Measurements from ENCODE around the gene TAF1L.
A peak's percentile ranks its signal among the peaks of the same experiment; 100 is the strongest.
"Not testable (repeated sequence)": the region's sequence is repeated elsewhere in the genome, so short reads cannot be mapped to it uniquely, and the experiment has no call there.

Gene TAF1L

GRCh38 chr9:32635362-32635761 lies at the start of gene TAF1L:
TAF1L (minus strand) TSS chr9:32635669; CDS start chr9:32635579, 90 bp downstream.
- DNase-seq: no peak

GRCh38 chr9:32681751-32682150 lies 46.3 kb upstream of the TAF1L start:
- DNase-seq: no peak

DNA sequence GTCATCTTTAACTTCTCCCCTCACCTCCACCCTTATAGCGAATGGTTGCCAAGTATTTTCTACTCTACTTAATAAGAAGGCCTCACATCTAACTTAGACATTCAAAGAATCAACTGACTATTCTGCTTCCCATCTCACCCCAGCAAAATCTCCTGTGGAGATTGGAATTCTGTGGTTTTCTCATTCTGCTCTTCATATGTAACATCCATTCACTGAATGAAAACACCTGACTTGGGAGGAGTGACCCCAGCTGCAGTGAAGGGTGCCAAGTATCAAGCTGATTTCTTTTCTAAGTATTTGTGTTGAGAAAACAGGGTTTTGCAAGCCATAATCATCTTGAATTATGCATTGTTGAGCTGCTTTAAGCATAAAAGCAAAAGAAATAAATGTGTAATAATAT lies 42.5 kb upstream of the TAF1L start:
- DNase-seq: no peak

GRCh38 chr9:32672469-32672868 lies 37.0 kb upstream of the TAF1L start:
- no peak for DNase-seq

GRCh38 chr9:32671333-32671732 lies 35.9 kb upstream of the TAF1L start:
- DNase-seq: no peak

- no peak for DNase-seq
Measured at GRCh38 chr9:32665101-32665500, 29.6 kb upstream of the TAF1L start.

DNA sequence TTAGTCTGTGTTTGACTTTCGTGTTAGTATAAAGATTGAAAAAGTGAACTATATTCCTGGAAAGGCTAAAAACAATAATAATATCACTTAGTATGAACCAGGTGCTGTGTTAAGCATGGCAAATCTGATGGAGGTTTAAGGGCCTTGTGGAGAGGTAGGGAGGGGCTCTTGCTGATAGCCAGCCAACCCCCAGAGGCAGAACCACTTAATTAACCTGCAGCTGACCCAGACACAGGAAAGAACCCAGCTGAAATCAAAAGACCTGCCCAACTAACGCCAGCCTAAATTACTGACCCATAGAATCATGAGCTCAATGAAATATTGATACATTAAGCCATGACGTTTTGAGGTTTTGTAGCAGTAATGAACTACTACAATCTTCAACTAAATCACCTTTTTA lies 28.3 kb upstream of the TAF1L start:
- DNase-seq: no peak

GRCh38 chr9:32647671-32648070 lies 12.2 kb upstream of the TAF1L start:
- DNase-seq: no peak

DNA sequence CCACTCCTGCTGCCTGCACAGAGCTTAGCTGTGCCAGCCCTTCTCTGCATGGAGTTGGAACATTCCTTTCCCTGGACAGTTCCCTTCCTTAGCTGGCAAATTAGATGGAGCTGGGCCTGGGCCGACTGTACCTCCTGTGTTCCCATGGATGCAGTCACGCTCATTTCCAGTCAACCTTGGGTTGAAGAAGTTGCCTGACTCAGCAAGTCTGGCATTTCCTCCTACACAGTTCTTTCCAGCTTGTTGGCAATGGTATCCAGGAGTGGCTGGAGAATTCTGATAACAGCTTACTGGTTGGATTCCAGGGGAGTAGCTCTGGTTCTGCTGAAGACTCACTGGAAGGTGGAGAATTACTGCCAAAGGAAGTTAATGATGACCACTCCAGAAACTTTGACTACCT lies 9.2 kb upstream of the TAF1L start:
- DNase-seq: no peak

GRCh38 chr9:32633151-32633550 lies 2.3 kb downstream of the TAF1L start:
- not testable (repeated sequence) for DNase-seq

- no peak for DNase-seq
Measured at GRCh38 chr9:32631991-32632390, 3.5 kb downstream of the TAF1L start.

DNA sequence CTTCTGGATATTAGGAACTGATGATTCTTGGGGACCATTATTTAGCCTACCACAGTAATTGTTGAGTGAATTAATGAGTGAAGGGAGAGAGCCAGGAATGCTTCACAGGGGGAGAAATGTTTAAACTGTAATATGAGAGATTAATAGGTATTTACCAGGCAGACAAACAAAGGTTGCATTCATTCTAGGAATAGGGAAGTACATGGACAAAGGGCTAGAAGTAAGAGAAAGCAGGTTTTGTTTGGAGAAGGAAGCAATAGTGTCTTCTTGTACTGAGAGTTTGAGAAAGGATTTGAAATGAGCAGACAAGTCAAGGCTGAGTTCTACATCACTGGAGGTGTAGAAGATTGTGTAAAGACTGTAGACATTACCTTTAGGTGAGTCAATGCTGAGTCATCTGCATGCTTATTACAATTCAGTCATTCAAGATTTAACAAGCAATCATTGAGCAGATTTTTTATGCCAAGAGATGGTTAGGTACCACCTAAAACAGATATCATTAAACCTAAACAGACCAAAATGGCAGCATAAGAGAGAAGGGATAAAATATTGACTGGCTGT lies 8.0 kb downstream of the TAF1L start:
- DNase-seq: no peak

- DNase-seq: no peak
Measured at GRCh38 chr9:32625320-32625719, 10.1 kb downstream of the TAF1L start.

DNA sequence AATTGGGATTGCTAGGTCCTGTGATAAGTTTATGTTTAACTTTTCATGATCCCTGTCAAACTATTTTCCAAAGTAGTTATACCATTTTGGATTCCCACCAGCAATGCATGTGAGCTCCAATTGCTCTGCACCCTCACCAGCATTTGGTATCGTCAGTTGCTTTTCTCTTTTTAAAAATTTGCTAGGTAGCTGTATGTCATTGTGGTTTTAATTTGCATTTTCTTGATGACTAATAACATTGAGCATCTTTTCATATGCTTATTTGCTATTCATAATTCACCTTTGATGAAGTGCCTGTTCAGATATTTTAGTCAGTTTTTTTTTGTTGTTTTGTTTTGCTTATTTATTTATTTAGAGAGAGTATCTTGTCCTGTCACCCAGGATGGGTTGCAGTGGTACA lies 12.5 kb downstream of the TAF1L start:
- DNase-seq: no peak

- DNase-seq: no peak
Measured at GRCh38 chr9:32618261-32618660, 17.2 kb downstream of the TAF1L start.

DNA sequence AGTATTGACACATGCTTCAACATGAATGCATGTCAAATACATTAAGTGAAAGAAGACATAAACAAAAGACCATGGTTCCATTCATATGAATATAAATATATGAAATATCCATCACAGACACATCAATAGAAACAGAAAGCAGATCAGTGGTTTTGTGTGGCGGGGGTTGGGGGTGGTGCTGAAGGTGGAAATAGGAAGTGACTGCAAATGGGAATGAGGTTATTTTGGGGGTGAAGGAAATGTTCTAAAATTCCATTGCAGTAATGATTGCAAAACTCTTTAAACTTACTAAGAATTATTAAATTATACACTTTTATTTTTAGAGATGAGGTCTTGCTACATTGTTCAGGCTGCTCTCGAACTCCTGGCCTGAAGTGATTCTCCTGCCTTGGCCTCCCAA lies 28.7 kb downstream of the TAF1L start:
- no peak for DNase-seq

- DNase-seq: no peak
Measured at GRCh38 chr9:32603914-32604852, 31.3 kb downstream of the TAF1L start.

GRCh38 chr9:32599021-32599420 lies 36.4 kb downstream of the TAF1L start:
- not testable (repeated sequence) for DNase-seq

- DNase-seq: no peak
Measured at GRCh38 chr9:32596936-32597335, 38.5 kb downstream of the TAF1L start.

GRCh38 chr9:32596096-32596865 lies 39.2 kb downstream of the TAF1L start:
- DNase-seq: peak; percentile 38

- no peak for DNase-seq
Measured at GRCh38 chr9:32590898-32591297, 44.6 kb downstream of the TAF1L start.

GRCh38 chr9:32590476-32590875 lies 45.0 kb downstream of the TAF1L start:
- no peak for DNase-seq

DNA sequence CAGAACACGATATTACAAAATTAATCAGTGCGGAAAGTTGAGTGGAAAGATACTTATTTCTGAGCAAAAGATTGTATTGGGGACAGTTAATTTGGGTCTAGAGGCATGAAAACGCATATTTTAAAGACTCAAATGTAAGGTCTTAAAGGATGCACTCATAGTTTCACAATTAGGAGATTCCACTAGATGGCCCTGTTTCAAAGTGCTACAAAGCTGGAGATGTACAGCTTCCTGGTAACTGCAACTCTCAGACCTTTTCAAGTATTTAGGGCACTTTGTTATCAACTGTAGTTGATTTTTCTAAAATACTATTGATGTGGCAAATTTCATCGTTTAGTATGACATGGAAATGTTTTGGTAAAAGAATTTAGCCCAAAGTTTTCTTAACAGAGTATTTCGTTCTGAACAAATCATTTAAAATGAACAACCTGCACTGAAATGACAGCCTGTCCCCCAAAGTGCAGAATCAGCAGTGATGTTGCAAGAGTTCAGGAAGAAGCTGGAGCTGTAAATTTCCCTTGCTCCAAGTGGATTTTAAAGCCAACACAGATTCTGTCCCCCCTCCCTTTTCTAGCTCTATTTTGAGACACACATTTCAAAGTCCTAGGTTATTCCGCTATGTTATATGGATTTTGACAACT lies 46.3 kb downstream of the TAF1L start:
- DNase-seq: no peak

Measured in GF-D8 (cell line).